Activated CD8-positive, alpha-beta T cell treated with anti-CD3 and anti-CD28 coated beads for 36 hours (primary cell): ENCODE measurements around the gene ALG8. TPM values are rescaled to one million over a fixed set of nuclear protein-coding genes. Genes with fewer than 3 reads are reported as not detected.

ENCODE experiments used
- ATAC-seq: fragments of 200-7000 bp; cut with Tn5 transposase; one replicate; pipeline ENCODE4 v1.10.0; 2021; ENCODE audit warnings: mild to moderate bottlenecking, moderate library complexity
- CTCF ChIA-PET: fragments of 350-600 bp; sonication (Branson Sonifier 250); formaldehyde crosslinking; loops from one replicate; lab custom pipeline; 2021; ENCODE audit warnings: antibody characterized with exemption; lab: Charles Lee
- POLR2A ChIA-PET: fragments of 350-600 bp; sonication (Branson Sonifier 250); formaldehyde crosslinking; loops from one replicate; lab custom pipeline; 2021; ENCODE audit warnings: antibody characterized with exemption; lab: Charles Lee
- DNase-seq: peaks from one replicate; pipeline ENCODE4 v3.0.0-alpha.2; 2020
- H3K27ac Mint-ChIP-seq: one replicate; pipeline ENCODE4 v1.8.0; 2021; ENCODE audit warnings: mild to moderate bottlenecking, mixed read lengths
- H3K27me3 Mint-ChIP-seq: one replicate; pipeline ENCODE4 v1.8.0; 2021; ENCODE audit warnings: mixed read lengths
- H3K36me3 Mint-ChIP-seq: one replicate; pipeline ENCODE4 v1.8.0; 2021; ENCODE audit warnings: low read depth, mixed read lengths
- H3K4me1 Mint-ChIP-seq: one replicate; pipeline ENCODE4 v1.8.0; 2021; ENCODE audit warnings: low read depth, mixed read lengths
- H3K4me3 Mint-ChIP-seq: one replicate; pipeline ENCODE4 v1.8.0; 2021; ENCODE audit warnings: mild to moderate bottlenecking, moderate library complexity, mixed read lengths
- H3K9me3 Mint-ChIP-seq: one replicate; pipeline ENCODE4 v1.8.0; 2021; ENCODE audit warnings: mixed read lengths
- intact Hi-C: fragments of 100-400 bp; cut with micrococcal nuclease; formaldehyde crosslinking; loops from one replicate; pipeline ENCODE4 v1.10.0; 2022
- total RNA-seq, 2 experiments: library from RNA; stranded (reverse); gene quantifications; one replicate each; pipeline ENCODE4 v1.2.3, GENCODE V29; 2021
- TF ChIP-seq, protein P1 (sequence below): fragments of 200-600 bp; IDR thresholded peaks from one replicate; pipeline ENCODE4 v1.8.0; 2022; ENCODE audit warnings: antibody characterized with exemption, mild to moderate bottlenecking

Gene ALG8
- total RNA-seq, 2 experiments from 2014 or later: 45.5 to 47.7 TPM

DNA sequence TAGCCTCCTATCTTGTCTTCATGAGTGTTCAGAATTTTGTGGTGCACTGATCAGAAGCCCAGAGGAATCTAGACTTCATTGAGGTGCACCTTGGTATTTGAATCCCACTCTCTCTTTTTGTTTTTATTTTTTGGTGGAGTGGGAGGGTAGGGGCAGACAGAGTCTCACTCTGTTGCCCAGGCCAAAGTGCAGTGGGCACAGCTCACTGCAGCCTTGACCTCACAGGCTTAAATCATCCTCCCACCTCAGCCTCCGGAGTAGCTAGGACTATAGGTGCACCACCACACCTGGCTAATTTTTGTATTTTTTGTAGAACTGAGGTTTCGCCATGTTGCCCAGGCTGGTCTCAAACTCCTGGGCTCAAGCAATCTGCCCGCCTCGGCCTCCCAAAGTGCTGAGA is 10.9 kb upstream of the ALG8 start:
- H3K4me1 Mint-ChIP-seq: no peaks in the 10 kb centered on the region
- ATAC-seq: no peak
- intact Hi-C loops: no loop called here
- TF ChIP-seq, protein P1, sequence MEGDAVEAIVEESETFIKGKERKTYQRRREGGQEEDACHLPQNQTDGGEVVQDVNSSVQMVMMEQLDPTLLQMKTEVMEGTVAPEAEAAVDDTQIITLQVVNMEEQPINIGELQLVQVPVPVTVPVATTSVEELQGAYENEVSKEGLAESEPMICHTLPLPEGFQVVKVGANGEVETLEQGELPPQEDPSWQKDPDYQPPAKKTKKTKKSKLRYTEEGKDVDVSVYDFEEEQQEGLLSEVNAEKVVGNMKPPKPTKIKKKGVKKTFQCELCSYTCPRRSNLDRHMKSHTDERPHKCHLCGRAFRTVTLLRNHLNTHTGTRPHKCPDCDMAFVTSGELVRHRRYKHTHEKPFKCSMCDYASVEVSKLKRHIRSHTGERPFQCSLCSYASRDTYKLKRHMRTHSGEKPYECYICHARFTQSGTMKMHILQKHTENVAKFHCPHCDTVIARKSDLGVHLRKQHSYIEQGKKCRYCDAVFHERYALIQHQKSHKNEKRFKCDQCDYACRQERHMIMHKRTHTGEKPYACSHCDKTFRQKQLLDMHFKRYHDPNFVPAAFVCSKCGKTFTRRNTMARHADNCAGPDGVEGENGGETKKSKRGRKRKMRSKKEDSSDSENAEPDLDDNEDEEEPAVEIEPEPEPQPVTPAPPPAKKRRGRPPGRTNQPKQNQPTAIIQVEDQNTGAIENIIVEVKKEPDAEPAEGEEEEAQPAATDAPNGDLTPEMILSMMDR: no peak
- no peak for DNase-seq
- H3K4me3 Mint-ChIP-seq: no peak overlapping the region
- no peaks in the 10 kb centered on the region for H3K9me3 Mint-ChIP-seq
- no peaks in the 10 kb centered on the region for H3K27me3 Mint-ChIP-seq
- ChIA-PET CTCF (interaction anchor here (1.0 to 3.4 kb wide), 2 partner anchors 16 to 414 kb away, joined by 3 to 14 read pairs; no protein-coding TSS in a partner anchor), POLR2A (interaction anchor here (1.4 kb wide), 1 partner anchor 11 kb away, joined by 5 read pairs; the partner anchor contains the start of gene ALG8)
- no peak overlapping the region for H3K27ac Mint-ChIP-seq
- H3K36me3 Mint-ChIP-seq: no peaks in the 10 kb centered on the region

DNA sequence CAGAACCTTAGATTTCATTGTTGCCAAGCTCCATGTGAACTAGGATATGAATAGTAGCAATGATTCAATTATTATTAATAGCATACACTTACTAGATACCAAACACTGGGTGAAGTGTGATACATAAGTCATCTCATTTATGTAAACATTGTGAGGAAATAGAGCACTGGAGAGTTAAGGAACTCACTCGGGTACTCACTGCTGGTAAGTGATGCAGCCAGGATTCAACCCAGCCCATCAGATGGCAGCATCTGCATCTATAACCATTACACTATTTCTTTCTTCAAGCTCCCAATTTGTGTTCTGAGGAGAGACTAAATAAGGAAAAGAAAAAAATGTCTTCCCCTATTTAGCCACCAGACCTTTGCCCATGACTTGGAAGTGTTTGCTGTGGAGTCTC is 10.2 kb upstream of the ALG8 start:
- H3K36me3 Mint-ChIP-seq: no peaks in the 10 kb centered on the region
- CTCF ChIA-PET: interaction anchor here (3.4 kb wide), 1 partner anchor 415 kb away, joined by 14 read pairs; no protein-coding TSS in a partner anchor

DNA sequence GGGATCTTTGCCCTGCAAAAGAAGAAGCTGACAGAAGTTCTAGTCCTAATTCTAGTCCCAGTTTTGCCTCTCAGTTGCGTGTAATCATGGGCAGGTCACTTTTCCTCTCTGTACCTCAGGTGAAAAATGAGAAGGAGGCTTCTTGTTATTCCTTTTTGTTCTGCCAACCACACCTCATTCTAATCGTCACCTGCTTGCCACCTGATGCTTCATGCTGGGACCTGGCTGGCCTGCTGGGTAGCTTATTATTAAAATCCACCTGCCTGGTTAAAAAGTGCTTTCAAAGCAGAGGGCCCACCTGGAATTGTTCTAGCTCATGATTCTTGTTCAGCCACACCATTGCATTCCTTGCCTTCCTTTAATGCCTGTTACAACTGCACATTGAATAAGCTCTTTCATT is 8.4 kb upstream of the ALG8 start:
- ATAC-seq: no peak
- no peak overlapping the region for H3K27ac Mint-ChIP-seq
- H3K27me3 Mint-ChIP-seq: no peaks in the 10 kb centered on the region
- intact Hi-C loops: no loop called here
- H3K4me3 Mint-ChIP-seq: no peak overlapping the region
- ChIA-PET POLR2A (interaction anchor here (1.1 kb wide), 1 partner anchor 8 kb away, joined by 7 read pairs; the partner anchor contains the start of gene ALG8), CTCF (interaction anchor here (3.4 kb wide), 1 partner anchor 417 kb away, joined by 14 read pairs; no protein-coding TSS in a partner anchor)
- no peaks in the 10 kb centered on the region for H3K36me3 Mint-ChIP-seq
- no peak for DNase-seq
- H3K4me1 Mint-ChIP-seq: no peaks in the 10 kb centered on the region
- H3K9me3 Mint-ChIP-seq: no peaks in the 10 kb centered on the region
- TF ChIP-seq, protein P1: no peak

More for the DNA sequence above, 10.2 kb upstream of the ALG8 start:
- TF ChIP-seq, protein P1: no peak
- Mint-ChIP-seq H3K9me3 (no peaks in the 10 kb centered on the region), H3K4me1 (no peaks in the 10 kb centered on the region), H3K27me3 (no peaks in the 10 kb centered on the region), H3K4me3 (no peak overlapping the region), H3K27ac (no peak overlapping the region)
- DNase-seq: peak; percentile 24
- intact Hi-C loops: no loop called here
- no peak for ATAC-seq
- POLR2A ChIA-PET: interaction anchor here (1.4 kb wide), 1 partner anchor 10 kb away, joined by 5 read pairs; the partner anchor contains the start of gene ALG8

DNA sequence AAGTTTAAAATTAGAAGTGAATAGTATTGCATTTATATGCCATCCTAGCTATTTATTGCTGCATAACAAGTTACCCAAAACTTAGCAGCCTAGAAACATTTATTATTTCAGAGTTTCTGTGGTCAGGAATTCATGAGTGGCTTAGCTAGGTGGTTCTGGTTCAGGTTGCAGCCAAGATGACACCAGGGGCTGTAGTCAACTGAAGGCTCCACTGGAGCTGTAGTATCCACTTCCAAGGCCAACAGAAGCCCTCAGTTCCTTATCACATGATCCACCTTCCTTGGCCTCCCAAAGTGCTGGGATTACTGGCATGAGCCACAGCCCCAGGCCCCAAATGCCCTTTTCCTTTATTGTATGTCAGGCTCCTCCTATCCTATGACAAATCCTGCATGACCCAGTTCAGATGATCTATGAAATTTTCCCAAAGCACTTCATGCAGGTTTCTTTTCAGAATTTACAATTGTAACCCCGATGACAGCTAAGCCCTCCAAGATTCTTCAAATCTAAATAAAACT is 6.1 kb upstream of the ALG8 start:
- ChIA-PET POLR2A (no interaction called here), CTCF (interaction anchor here (0.6 kb wide), 1 partner anchor 431 kb away, joined by 3 read pairs; no protein-coding TSS in a partner anchor)
- Mint-ChIP-seq H3K4me1 (peaks cover 8% of the 10 kb centered on the region), H3K9me3 (no peaks in the 10 kb centered on the region), H3K27me3 (no peaks in the 10 kb centered on the region), H3K4me3 (no peak overlapping the region), H3K36me3 (peaks cover 3% of the 10 kb centered on the region), H3K27ac (no peak overlapping the region)
- ATAC-seq (no peak), DNase-seq (no peak)
- intact Hi-C loops: no loop called here
- TF ChIP-seq, protein P1: no peak
